A549 treated with RU486 at 1 μM for 4 hours (cell line): ENCODE results near the gene PDE3B. TPM values are rescaled to one million over a fixed set of nuclear protein-coding genes. Genes with fewer than 3 reads are reported as not detected.

Experiments
- total RNA-seq: library from RNA; stranded (reverse); fragments of 200-300 nt; extraction: Qiagen RNA extraction; gene quantifications from 5 replicates; pipeline ENCODE4 v1.2.3, GENCODE V29; 2022; ENCODE audit warnings: low read depth

The PDE3B gene
- 1.5 to 2.6 TPM (median 2.4 TPM) in 5 replicates for total RNA-seq

GRCh38 chr11:14643697-14644225 lies at the start of gene PDE3B:
Gene PDE3B (plus strand): TSS chr11:14643804. CDS start chr11:14644076, 272 bp downstream.

GRCh38 chr11:14892036-14892556 lies 248.5 kb downstream of the PDE3B start, which contains the start of gene CYP2R1:
Gene CYP2R1 (minus strand): TSS chr11:14892231. CDS start chr11:14892205, 26 bp downstream.

Other genes with a start within 250 kb of the PDE3B start
- gene COPB1, start 144.0 kb upstream of the PDE3B start, total RNA-seq = 97.7 to 124 TPM (median 112 TPM) in 5 replicates
- 143 to 197 TPM (median 194 TPM) in 5 replicates for gene PSMA1, start 123.4 kb upstream of the PDE3B start, total RNA-seq
- gene CYP2R1, start 248.4 kb downstream of the PDE3B start, total RNA-seq = 9.0 to 12.5 TPM (median 12.2 TPM) in 5 replicates